ENCODE data around the gene FAM234B. TPM values are rescaled to one million over a fixed set of nuclear protein-coding genes. Genes with fewer than 3 reads are reported as not detected.

Gene FAM234B
- total RNA-seq, 1 experiment from 2014 or later: 7.5 TPM

GRCh38 chr12:13130981-13131380, 86.8 kb downstream of the FAM234B start:
- Histone ChIP-seq H3K27ac (no peak overlapping the region), H3K9me2 (ENCODE audit: insufficient read depth) (no peaks in the 10 kb centered on the region), H3K4me3 (no peak overlapping the region), H2AFZ (no peak overlapping the region), H4K20me1 (ENCODE audit: insufficient read depth) (no peaks in the 10 kb centered on the region), H3K36me3 (ENCODE audit: low read depth) (no peaks in the 10 kb centered on the region), H3K4me1 (replicated peaks; ENCODE audit: insufficient read depth) (peaks cover 52% of the 10 kb centered on the region), H3F3A (ENCODE audit: insufficient read depth, low read depth) (peaks cover 17% of the 10 kb centered on the region), H3K79me2 (ENCODE audit: low read depth) (no peaks in the 10 kb centered on the region), H3K27me3 (ENCODE audit: insufficient read depth, low read depth) (no peaks in the 10 kb centered on the region), H3K4me2 (no peak overlapping the region), H3K9me3 (ENCODE audit: insufficient read depth, low read depth) (peaks cover 10% of the 10 kb centered on the region; the same call in 1 of the 2 replicates)
- intact Hi-C loops (cut with micrococcal nuclease; ENCODE audit: unreplicated experiment): no loop called here
- ChIA-PET POLR2A (ENCODE audit: unreplicated experiment) (no interaction called here), CTCF (no interaction called here)
- TF ChIP-seq, protein P1, sequence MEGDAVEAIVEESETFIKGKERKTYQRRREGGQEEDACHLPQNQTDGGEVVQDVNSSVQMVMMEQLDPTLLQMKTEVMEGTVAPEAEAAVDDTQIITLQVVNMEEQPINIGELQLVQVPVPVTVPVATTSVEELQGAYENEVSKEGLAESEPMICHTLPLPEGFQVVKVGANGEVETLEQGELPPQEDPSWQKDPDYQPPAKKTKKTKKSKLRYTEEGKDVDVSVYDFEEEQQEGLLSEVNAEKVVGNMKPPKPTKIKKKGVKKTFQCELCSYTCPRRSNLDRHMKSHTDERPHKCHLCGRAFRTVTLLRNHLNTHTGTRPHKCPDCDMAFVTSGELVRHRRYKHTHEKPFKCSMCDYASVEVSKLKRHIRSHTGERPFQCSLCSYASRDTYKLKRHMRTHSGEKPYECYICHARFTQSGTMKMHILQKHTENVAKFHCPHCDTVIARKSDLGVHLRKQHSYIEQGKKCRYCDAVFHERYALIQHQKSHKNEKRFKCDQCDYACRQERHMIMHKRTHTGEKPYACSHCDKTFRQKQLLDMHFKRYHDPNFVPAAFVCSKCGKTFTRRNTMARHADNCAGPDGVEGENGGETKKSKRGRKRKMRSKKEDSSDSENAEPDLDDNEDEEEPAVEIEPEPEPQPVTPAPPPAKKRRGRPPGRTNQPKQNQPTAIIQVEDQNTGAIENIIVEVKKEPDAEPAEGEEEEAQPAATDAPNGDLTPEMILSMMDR (conservative IDR thresholded peaks at IDR 0.05): no peak
- no peak for TF ChIP-seq EZH2 (IDR thresholded peaks at IDR 0.05; ENCODE audit: low read depth)
- BruUV-seq (replicated peaks): no TSS peak
- no peak for DNase-seq

Other genes starting within 250 kb of the FAM234B start
- 192 and 196 TPM in 2 replicates for gene DDX47, start 231.0 kb upstream of the FAM234B start, total RNA-seq (2021)
- gene GPRC5A, start 152.8 kb upstream of the FAM234B start, total RNA-seq (2021): 468 and 642 TPM in 2 replicates
- not detected in 2 replicates for gene GPRC5D, start 92.2 kb upstream of the FAM234B start, total RNA-seq (2021)
- gene HEBP1, start 44.1 kb upstream of the FAM234B start, total RNA-seq (2021): 148 and 195 TPM in 2 replicates
- 0.41 TPM in 1 of 2 replicates, not detected in the other for gene GSG1, start 59.3 kb downstream of the FAM234B start, total RNA-seq (2021)
- 542 and 909 TPM in 2 replicates for gene EMP1, start 152.3 kb downstream of the FAM234B start, total RNA-seq (2021)